Neural cell (in vitro differentiated cells): ENCODE data around the gene USH1C. TPM values are rescaled to one million over a fixed set of nuclear protein-coding genes. Genes with fewer than 3 reads are reported as not detected.

Experiments used
- H2AFZ ChIP-seq: fragments of 200-600, 300-800 bp; sonication (generic), shearing (Covaris generic); 2 replicates; pipeline ENCODE4 v1.6.0; 2014; ENCODE audit warnings: low read depth, mild to moderate bottlenecking, antibody characterized with exemption, low read length, moderate library complexity
- H3F3A ChIP-seq: fragments of 200-600 bp; shearing (Covaris generic); 2 replicates; pipeline ENCODE4 v1.6.1; 2016; ENCODE audit warnings: mild to moderate bottlenecking, moderate library complexity, mixed read lengths, antibody characterized with exemption, low read length; ENCODE audit not compliant: insufficient read depth, poor library complexity, severe bottlenecking
- H3K27ac ChIP-seq: fragments of 200-600, 300-800 bp; sonication (generic), shearing (Covaris generic); 2 replicates; pipeline ENCODE4 v1.5.1; 2014; ENCODE audit warnings: mild to moderate bottlenecking, low read length, moderate library complexity
- H3K27me3 ChIP-seq: fragments of 300-800, 200-600 bp; sonication (generic), shearing (Covaris generic); 2 replicates; pipeline ENCODE4 v1.6.0; 2014; ENCODE audit warnings: mild to moderate bottlenecking, low read depth, low read length, moderate library complexity; ENCODE audit not compliant: insufficient read depth
- H3K36me3 ChIP-seq: fragments of 300-800, 200-600 bp; sonication (generic), shearing (Covaris generic); 2 replicates; pipeline ENCODE4 v1.5.1; 2014; ENCODE audit warnings: mild to moderate bottlenecking, antibody characterized with exemption, low read length, moderate library complexity; ENCODE audit not compliant: insufficient read depth
- H3K4me2 ChIP-seq: fragments of 300-800, 200-600 bp; sonication (generic), shearing (Covaris generic); 2 replicates; pipeline ENCODE4 v1.6.0; 2014; ENCODE audit warnings: mild to moderate bottlenecking, low read length
- H3K4me3 ChIP-seq: fragments of 300-800, 200-600 bp; sonication (generic), shearing (Covaris generic); 2 replicates; pipeline ENCODE4 v1.5.1; 2014; ENCODE audit warnings: mild to moderate bottlenecking, low read length, moderate library complexity
- H3K79me2 ChIP-seq: fragments of 200-600 bp; shearing (Covaris generic); replicated peaks from 2 replicates; pipeline ENCODE4 v1.6.0; 2014; ENCODE audit warnings: mild to moderate bottlenecking, low read length, moderate library complexity; ENCODE audit not compliant: insufficient read depth
- H3K9ac ChIP-seq: fragments of 300-800, 200-600 bp; sonication (generic), shearing (Covaris generic); 2 replicates; pipeline ENCODE4 v1.6.1; 2016; ENCODE audit warnings: mild to moderate bottlenecking, low read length, mixed read lengths
- H3K9me2 ChIP-seq: fragments of 200-600 bp; shearing (Covaris generic); 2 replicates; pipeline ENCODE4 v1.6.1; 2016; ENCODE audit warnings: mild to moderate bottlenecking, low read length, mixed read lengths; ENCODE audit not compliant: insufficient read depth
- H3K9me3 ChIP-seq: fragments of 200-600, 300-800 bp; sonication (generic), shearing (Covaris generic); 2 replicates; pipeline ENCODE4 v1.6.1; 2016; ENCODE audit warnings: mild to moderate bottlenecking, mixed run types, low read length, moderate library complexity, mixed read lengths
- H4K20me1 ChIP-seq: fragments of 200-600 bp; shearing (Covaris generic); 2 replicates; pipeline ENCODE4 v1.6.1; 2016; ENCODE audit warnings: mild to moderate bottlenecking, mixed run types; ENCODE audit not compliant: insufficient read depth
- CTCF ChIP-seq: fragments of 450-650 bp; IDR thresholded peaks from 2 replicates; pipeline ENCODE4 v1.5.1; 2014; ENCODE audit warnings: antibody characterized with exemption, mild to moderate bottlenecking, moderate library complexity; ENCODE audit not compliant: poor library complexity, severe bottlenecking
- EP300 ChIP-seq: fragments of 450-650 bp; conservative IDR thresholded peaks from 2 replicates; pipeline ENCODE4 v1.6.1; 2014; ENCODE audit warnings: antibody characterized with exemption, mild to moderate bottlenecking, moderate library complexity; ENCODE audit not compliant: poor library complexity, severe bottlenecking
- EZH2 ChIP-seq: fragments of 200-600, 300-800 bp; shearing (Covaris generic), sonication (generic); IDR thresholded peaks from 2 replicates; pipeline ENCODE4 v1.6.1; 2014; ENCODE audit warnings: antibody characterized with exemption, low read length, borderline replicate concordance, mild to moderate bottlenecking; ENCODE audit not compliant: insufficient read depth, poor library complexity, severe bottlenecking
- MXI1 ChIP-seq: fragments of 450-650 bp; conservative IDR thresholded peaks from 2 replicates; pipeline ENCODE4 v1.6.1; 2014; ENCODE audit warnings: antibody characterized with exemption, mild to moderate bottlenecking; ENCODE audit not compliant: poor library complexity, severe bottlenecking
- POLR2AphosphoS5 ChIP-seq: IDR thresholded peaks from 2 replicates; pipeline ENCODE4 v1.6.1; 2012
- REST ChIP-seq: IDR thresholded peaks from 2 replicates; pipeline ENCODE4 v1.6.1; 2012; ENCODE audit warnings: borderline replicate concordance
- TAF1 ChIP-seq: IDR thresholded peaks from 2 replicates; pipeline ENCODE4 v1.6.1; 2012; ENCODE audit warnings: low read depth
- polyA plus RNA-seq: library from polyadenylated mRNA; depleted of rRNA; stranded (reverse); fragments of >200 nt; gene quantifications from 2 replicates; pipeline ENCODE4 v1.2.3, GENCODE V29; 2014

The USH1C gene
- polyA plus RNA-seq, 1 donor from 2014 or later: 0.67 TPM

GRCh38 chr11:17506942-17507341 is 37.3 kb downstream of the USH1C start:
- no peaks in the 10 kb centered on the region for H3F3A ChIP-seq
- no peaks in the 10 kb centered on the region for H3K36me3 ChIP-seq
- H3K9me2 ChIP-seq: no peaks in the 10 kb centered on the region
- no peaks in the 10 kb centered on the region for H4K20me1 ChIP-seq
- no peaks in the 10 kb centered on the region for H3K27me3 ChIP-seq
- H2AFZ ChIP-seq: no peak overlapping the region
- no peak overlapping the region for H3K4me3 ChIP-seq
- TF ChIP-seq REST (no peak), EP300 (no peak), CTCF (no peak), EZH2 (no peak)
- H3K9ac ChIP-seq: no peak overlapping the region
- no peak overlapping the region for H3K27ac ChIP-seq
- H3K9me3 ChIP-seq: no peaks in the 10 kb centered on the region
- H3K4me2 ChIP-seq: no peak overlapping the region
- H3K79me2 ChIP-seq: no peaks in the 10 kb centered on the region

GRCh38 chr11:17506314-17506713 is 37.9 kb downstream of the USH1C start:
- no peak overlapping the region for H3K4me2 ChIP-seq
- no peaks in the 10 kb centered on the region for H3K36me3 ChIP-seq
- H3K27ac ChIP-seq: no peak overlapping the region
- no peaks in the 10 kb centered on the region for H4K20me1 ChIP-seq
- H3K4me3 ChIP-seq: no peak overlapping the region
- H3K27me3 ChIP-seq: no peaks in the 10 kb centered on the region
- H3K79me2 ChIP-seq: no peaks in the 10 kb centered on the region
- no peak overlapping the region for H3K9ac ChIP-seq
- no peaks in the 10 kb centered on the region for H3F3A ChIP-seq
- no peaks in the 10 kb centered on the region for H3K9me2 ChIP-seq
- no peak overlapping the region for H2AFZ ChIP-seq
- no peaks in the 10 kb centered on the region for H3K9me3 ChIP-seq
- TF ChIP-seq REST: no peak
- TF ChIP-seq EP300: no peak
- no peak for TF ChIP-seq POLR2AphosphoS5
- TF ChIP-seq EZH2: no peak
- TF ChIP-seq CTCF: no peak
- no peak for TF ChIP-seq TAF1
- TF ChIP-seq MXI1: no peak
